ENCODE results near the gene SGMS1. TPM values are rescaled to one million over a fixed set of nuclear protein-coding genes. Genes with fewer than 3 reads are reported as not detected.
A peak's percentile ranks its signal among the peaks of the same experiment; 100 is the strongest.

Gene SGMS1
- polyA plus RNA-seq, 2 of the 4 experiments (the other 2 are of a cell fraction): 22.7 to 28.2 TPM

DNA sequence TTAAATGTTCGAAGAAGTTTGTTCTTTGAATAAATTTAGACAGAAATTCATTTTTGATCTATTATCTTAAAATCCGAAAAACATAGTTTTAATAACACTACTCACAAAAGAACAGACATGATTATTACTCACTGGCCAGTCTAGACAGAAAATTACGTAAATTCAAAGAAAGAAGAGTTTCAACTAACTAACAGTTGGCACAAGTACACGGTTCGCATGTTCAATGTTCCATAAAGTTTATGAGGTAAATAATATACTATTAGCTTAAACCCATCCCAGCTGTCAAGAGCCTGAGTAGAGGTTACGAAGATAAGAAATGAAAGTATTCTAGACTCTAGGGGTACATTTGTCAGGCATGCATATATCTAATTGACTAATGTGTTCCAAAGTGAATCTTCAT is 220.7 kb downstream of the SGMS1 start:
- TF ChIP-seq, protein P1, sequence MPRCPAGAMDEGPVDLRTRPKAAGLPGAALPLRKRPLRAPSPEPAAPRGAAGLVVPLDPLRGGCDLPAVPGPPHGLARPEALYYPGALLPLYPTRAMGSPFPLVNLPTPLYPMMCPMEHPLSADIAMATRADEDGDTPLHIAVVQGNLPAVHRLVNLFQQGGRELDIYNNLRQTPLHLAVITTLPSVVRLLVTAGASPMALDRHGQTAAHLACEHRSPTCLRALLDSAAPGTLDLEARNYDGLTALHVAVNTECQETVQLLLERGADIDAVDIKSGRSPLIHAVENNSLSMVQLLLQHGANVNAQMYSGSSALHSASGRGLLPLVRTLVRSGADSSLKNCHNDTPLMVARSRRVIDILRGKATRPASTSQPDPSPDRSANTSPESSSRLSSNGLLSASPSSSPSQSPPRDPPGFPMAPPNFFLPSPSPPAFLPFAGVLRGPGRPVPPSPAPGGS (IDR thresholded peaks at IDR 0.05): no peak
- TF ChIP-seq FOSL2 (IDR thresholded peaks at IDR 0.05) (no peak), FOSL2 (CRISPR knock-in tag; IDR thresholded peaks at IDR 0.05) (0 out of 2 replicates have a peak, but pooled peaks have one; percentile 17)
- H3K4me1 ChIP-seq: peaks cover 66% of the 10 kb centered on the region
- peak in 1 of 2 experiments; percentile 50; a peak in 3 of 6 replicates for ATAC-seq
- CTCF ChIA-PET: interaction anchor here (0.6 to 1.6 kb wide), 4 partner anchors 9 to 35 kb away, joined by 3 to 7 read pairs (median 5); no protein-coding TSS in a partner anchor
- H3K27ac ChIP-seq: peak overlapping the region; percentile 54 to 63
- H3K4me2 ChIP-seq: peak overlapping the region; percentile 78
- H3K4me3 ChIP-seq: no peak overlapping the region
- 45% methylated on average over 6 of the region's 6 CpGs for WGBS (ENCODE audit: missing lambda C conversion rate)
- DNase-seq (ENCODE audit: low read depth in 1 of 2, low spot score in 1 of 2): no peak
- no peak for FAIRE-seq
- POLR2A ChIA-PET: no interaction called here
- H3K9me3 ChIP-seq: no peaks in the 10 kb centered on the region

DNA sequence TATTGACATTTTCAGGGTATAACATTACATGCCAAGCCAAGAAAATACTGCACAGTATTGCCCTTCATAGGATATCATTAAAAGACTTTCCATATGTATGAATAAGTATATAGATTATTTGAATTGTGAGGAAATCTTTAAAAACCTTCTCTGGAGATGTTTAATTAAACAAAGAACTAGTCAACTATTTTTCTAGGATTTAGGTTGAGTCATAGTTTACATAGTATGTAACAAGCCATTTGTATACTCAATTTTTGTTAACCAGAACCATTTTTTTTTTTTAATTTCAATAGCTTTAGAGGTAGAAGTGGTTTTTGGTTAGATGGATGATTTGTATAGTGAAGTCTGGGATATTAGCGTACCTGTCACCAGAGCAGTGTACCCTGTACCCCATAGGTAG is 221.3 kb downstream of the SGMS1 start:
- 90% methylated on average over 1 of the region's 1 CpG for WGBS (ENCODE audit: missing lambda C conversion rate)
- CTCF ChIA-PET: interaction anchor here (0.6 to 1.6 kb wide), 3 partner anchors 10 to 18 kb away, joined by 3 to 7 read pairs (median 6); no protein-coding TSS in a partner anchor

DNA sequence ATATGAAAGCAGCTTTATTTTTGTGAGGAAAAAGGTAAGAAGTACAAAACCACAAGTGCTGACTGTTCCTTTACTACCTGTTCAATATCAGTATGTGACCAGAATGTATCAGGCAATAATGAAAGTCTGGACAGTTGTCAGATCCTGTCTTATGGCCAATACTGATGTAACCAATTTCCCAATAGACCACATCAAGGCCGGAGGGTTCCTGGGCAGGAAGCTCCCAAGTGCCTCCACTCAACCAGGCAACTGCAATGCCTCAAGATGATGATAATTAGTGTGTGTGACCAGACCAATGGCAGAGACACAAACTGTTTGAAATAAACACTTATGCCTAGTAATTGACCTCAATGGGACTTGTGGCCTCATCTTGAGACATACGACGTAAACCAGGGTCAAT is 223.1 kb downstream of the SGMS1 start:
- WGBS (ENCODE audit: missing lambda C conversion rate): 98% methylated on average over 3 of the region's 3 CpGs
- DNase-seq (ENCODE audit: low read depth in 1 of 2, low spot score in 1 of 2) (no peak), ATAC-seq (no peak), FAIRE-seq (no peak)
- CTCF ChIA-PET: interaction anchor here (0.8 to 1.5 kb wide), 2 partner anchors 15 to 87 kb away, joined by 3 to 5 read pairs; no protein-coding TSS in a partner anchor
- peaks cover 71% of the 10 kb centered on the region for H3K4me1 ChIP-seq
- no peak overlapping the region for H3K4me2 ChIP-seq
- POLR2A ChIA-PET: no interaction called here
- H3K9me3 ChIP-seq: no peaks in the 10 kb centered on the region
- no peak overlapping the region for H3K4me3 ChIP-seq
- no peak overlapping the region; a peak in 1 of 6 replicates for H3K27ac ChIP-seq
- TF ChIP-seq PHF8 (IDR thresholded peaks at IDR 0.05; ENCODE audit: borderline replicate concordance, low read depth): no peak
- TF ChIP-seq, protein P2, sequence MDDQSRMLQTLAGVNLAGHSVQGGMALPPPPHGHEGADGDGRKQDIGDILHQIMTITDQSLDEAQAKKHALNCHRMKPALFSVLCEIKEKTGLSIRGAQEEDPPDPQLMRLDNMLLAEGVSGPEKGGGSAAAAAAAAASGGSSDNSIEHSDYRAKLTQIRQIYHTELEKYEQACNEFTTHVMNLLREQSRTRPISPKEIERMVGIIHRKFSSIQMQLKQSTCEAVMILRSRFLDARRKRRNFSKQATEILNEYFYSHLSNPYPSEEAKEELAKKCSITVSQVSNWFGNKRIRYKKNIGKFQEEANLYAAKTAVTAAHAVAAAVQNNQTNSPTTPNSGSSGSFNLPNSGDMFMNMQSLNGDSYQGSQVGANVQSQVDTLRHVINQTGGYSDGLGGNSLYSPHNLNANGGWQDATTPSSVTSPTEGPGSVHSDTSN (IDR thresholded peaks at IDR 0.05): no peak
- no peak for TF ChIP-seq KDM1A (IDR thresholded peaks at IDR 0.05; ENCODE audit: low read depth)
- no peak for TF ChIP-seq ESRRA (IDR thresholded peaks at IDR 0.05; ENCODE audit: borderline replicate concordance, low read length)
- TF ChIP-seq TFCP2L1 (CRISPR knock-in tag; IDR thresholded peaks at IDR 0.05): no peak
- no peak for TF ChIP-seq HDAC2 (IDR thresholded peaks at IDR 0.05)
- TF ChIP-seq, protein P3, sequence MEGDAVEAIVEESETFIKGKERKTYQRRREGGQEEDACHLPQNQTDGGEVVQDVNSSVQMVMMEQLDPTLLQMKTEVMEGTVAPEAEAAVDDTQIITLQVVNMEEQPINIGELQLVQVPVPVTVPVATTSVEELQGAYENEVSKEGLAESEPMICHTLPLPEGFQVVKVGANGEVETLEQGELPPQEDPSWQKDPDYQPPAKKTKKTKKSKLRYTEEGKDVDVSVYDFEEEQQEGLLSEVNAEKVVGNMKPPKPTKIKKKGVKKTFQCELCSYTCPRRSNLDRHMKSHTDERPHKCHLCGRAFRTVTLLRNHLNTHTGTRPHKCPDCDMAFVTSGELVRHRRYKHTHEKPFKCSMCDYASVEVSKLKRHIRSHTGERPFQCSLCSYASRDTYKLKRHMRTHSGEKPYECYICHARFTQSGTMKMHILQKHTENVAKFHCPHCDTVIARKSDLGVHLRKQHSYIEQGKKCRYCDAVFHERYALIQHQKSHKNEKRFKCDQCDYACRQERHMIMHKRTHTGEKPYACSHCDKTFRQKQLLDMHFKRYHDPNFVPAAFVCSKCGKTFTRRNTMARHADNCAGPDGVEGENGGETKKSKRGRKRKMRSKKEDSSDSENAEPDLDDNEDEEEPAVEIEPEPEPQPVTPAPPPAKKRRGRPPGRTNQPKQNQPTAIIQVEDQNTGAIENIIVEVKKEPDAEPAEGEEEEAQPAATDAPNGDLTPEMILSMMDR (IDR thresholded peaks at IDR 0.05): no peak
- TF ChIP-seq, protein P4, sequence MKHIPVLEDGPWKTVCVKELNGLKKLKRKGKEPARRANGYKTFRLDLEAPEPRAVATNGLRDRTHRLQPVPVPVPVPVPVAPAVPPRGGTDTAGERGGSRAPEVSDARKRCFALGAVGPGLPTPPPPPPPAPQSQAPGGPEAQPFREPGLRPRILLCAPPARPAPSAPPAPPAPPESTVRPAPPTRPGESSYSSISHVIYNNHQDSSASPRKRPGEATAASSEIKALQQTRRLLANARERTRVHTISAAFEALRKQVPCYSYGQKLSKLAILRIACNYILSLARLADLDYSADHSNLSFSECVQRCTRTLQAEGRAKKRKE (CRISPR knock-in tag; IDR thresholded peaks at IDR 0.05; ENCODE audit: low read depth): no peak
- TF ChIP-seq TP53 (CRISPR knock-in tag; IDR thresholded peaks at IDR 0.05): no peak
- TF ChIP-seq RARB (CRISPR knock-in tag; IDR thresholded peaks at IDR 0.05): no peak
- TF ChIP-seq, protein P5, sequence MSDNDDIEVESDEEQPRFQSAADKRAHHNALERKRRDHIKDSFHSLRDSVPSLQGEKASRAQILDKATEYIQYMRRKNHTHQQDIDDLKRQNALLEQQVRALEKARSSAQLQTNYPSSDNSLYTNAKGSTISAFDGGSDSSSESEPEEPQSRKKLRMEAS (IDR thresholded peaks at IDR 0.05): no peak
- no peak for TF ChIP-seq GATA3 (IDR thresholded peaks at IDR 0.05; ENCODE audit: borderline replicate concordance)
- TF ChIP-seq ZNF302 (CRISPR knock-in tag; IDR thresholded peaks at IDR 0.05): no peak
- no peak for TF ChIP-seq ZSCAN20 (CRISPR knock-in tag; IDR thresholded peaks at IDR 0.05)

More for the DNA sequence above, 221.3 kb downstream of the SGMS1 start:
- POLR2A ChIA-PET: no interaction called here
- TF ChIP-seq FOXS1 (CRISPR knock-in tag; IDR thresholded peaks at IDR 0.05): no peak
- TF ChIP-seq RAD21 (conservative IDR thresholded peaks at IDR 0.05 in 1 of 2, IDR thresholded peaks at IDR 0.05 in 1 of 2): no peak
- TF ChIP-seq MAFK (IDR thresholded peaks at IDR 0.05; ENCODE audit: partially characterized antibody): no peak
- DNase-seq (ENCODE audit: low read depth in 1 of 2, low spot score in 1 of 2) (no peak), FAIRE-seq (peak; percentile 56), ATAC-seq (peak in 1 of 2 experiments; percentile 36; a peak in 3 of 6 replicates)
- peak overlapping the region; percentile 78 for H3K4me2 ChIP-seq
- peaks cover 70% of the 10 kb centered on the region for H3K4me1 ChIP-seq
- H3K9me3 ChIP-seq: no peaks in the 10 kb centered on the region
- H3K4me3 ChIP-seq: no peak overlapping the region
- H3K27ac ChIP-seq: peak overlapping the region; percentile 47 to 54; a peak in 5 of 6 replicates

Measured in A549 (cell line).